PFSK-1 (cell line): ENCODE results near the gene OTULIN.

Experiments
- FOXP2 ChIP-seq: optimal IDR thresholded peaks from 2 replicates; pipeline ENCODE3; 2011; ENCODE audit warnings: borderline replicate concordance, control low read depth, inconsistent platforms; ENCODE audit not compliant: insufficient read depth; ENCODE audit errors: extremely low read length, extremely low read depth
- POLR2AphosphoS5 ChIP-seq: IDR thresholded peaks from 2 replicates; pipeline ENCODE4 v1.6.1; 2012; ENCODE audit warnings: low read depth, mild to moderate bottlenecking, control low read depth, low read length, moderate library complexity
- REST ChIP-seq, 2 experiments: IDR thresholded peaks; 2 replicates each; pipeline versions ENCODE4 v1.6.1 to v1.8.0; 2011 to 2012; ENCODE audit warnings: low read depth in 2 of 2, low read length in 2 of 2, control low read depth in 1 of 2, inconsistent platforms in 1 of 2, mild to moderate bottlenecking in 1 of 2, moderate library complexity in 1 of 2; ENCODE audit not compliant: insufficient read depth in 1 of 2
- SIN3A ChIP-seq: IDR thresholded peaks from 2 replicates; pipeline ENCODE4 v1.6.1; 2012; ENCODE audit warnings: mild to moderate bottlenecking, low read length, moderate library complexity, borderline replicate concordance; ENCODE audit not compliant: insufficient read depth
- TAF1 ChIP-seq: IDR thresholded peaks from 2 replicates; pipeline ENCODE4 v1.6.1; 2012; ENCODE audit warnings: low read length, control low read depth, borderline replicate concordance; ENCODE audit not compliant: insufficient read depth

GRCh38 chr5:14669415-14669814 lies 4.9 kb downstream of the OTULIN start:
- TF ChIP-seq REST (IDR thresholded peaks at IDR 0.05; ENCODE audit: insufficient read depth in 1 of 2, low read depth in 2 of 2, low read length in 2 of 2) (no peak), SIN3A (no peak), TAF1 (no peak), POLR2AphosphoS5 (no peak), FOXP2 (no peak)
